HT-29 (cell line): ENCODE measurements around the gene METTL27. TPM values are rescaled to one million over a fixed set of nuclear protein-coding genes. Genes with fewer than 3 reads are reported as not detected.
"Not testable (repeated sequence)": the region's sequence is repeated elsewhere in the genome, so short reads cannot be mapped to it uniquely, and the experiment has no call there.

ENCODE experiments used
- DNase-seq: peaks from one replicate; pipeline ENCODE4 v3.0.0-alpha.2; 2015; ENCODE audit warnings: low spot score
- total RNA-seq: library from RNA; depleted of rRNA; stranded (reverse); fragments of >200 nt; shearing (Covaris generic); gene quantifications from 2 replicates; pipeline ENCODE4 v1.2.3, GENCODE V29; 2014

The METTL27 gene
- total RNA-seq, 1 experiment from 2014 or later = 7.3 TPM

DNA sequence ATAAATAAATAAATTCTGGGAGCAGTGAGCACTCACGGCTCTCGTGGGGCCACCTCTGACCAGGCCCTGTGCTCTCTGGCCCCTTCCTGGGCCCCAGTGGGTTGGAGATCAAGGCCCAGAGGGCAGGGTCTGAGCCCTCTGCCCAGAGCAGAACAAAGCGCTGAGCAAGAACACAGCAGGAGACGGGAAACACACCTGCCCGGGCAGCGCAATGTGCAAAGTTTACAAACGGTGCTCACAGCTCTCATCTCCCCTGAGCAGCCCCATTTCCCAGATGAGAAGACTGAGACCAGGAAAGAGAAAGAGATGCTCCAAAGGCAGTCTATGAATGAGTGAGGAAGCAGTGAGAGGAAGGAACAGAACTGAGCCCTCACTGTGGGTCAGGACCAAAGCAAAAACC, 3.0 kb downstream of the METTL27 start:
- DNase-seq = no peak

DNA sequence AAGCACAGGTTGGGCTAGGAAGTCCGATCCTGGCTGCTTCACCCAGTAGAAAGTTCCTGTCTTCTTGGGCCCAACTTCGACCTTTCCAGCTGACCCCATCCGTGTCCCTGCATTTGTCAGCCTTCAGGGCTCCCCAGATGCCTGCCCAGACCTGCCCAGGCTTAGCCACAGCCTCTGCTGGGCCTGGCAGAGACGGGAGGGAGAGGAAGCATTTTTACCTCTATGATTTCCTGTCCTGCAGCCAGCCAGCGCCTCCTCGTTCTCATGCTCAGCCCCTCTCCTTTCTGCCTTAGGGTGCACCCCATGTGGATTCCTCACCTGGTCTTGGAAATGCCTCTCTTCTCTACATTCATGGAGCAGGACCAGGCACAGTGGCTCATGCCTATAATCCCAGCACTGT, 3.7 kb downstream of the METTL27 start:
- DNase-seq = peak; percentile 52

DNA sequence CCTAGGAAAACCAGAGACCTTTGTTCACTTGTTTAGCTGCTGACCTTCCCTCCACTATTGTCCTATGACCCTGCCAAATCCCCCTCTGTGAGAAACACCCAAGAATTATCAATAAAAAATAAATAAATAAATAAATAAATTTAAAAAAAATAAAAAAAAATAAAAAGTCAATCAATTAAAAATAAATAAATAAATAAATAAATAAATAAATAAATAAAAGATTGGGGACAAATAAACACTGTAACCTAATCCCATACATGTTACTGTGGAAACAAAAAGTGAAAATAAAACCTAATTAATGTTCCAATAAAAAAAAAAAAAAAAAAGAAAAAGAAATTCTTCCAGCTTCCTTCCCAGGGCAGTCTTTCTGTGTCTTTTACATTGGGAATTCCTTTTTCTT, 5.1 kb downstream of the METTL27 start:
- DNase-seq = not testable (repeated sequence)

DNA sequence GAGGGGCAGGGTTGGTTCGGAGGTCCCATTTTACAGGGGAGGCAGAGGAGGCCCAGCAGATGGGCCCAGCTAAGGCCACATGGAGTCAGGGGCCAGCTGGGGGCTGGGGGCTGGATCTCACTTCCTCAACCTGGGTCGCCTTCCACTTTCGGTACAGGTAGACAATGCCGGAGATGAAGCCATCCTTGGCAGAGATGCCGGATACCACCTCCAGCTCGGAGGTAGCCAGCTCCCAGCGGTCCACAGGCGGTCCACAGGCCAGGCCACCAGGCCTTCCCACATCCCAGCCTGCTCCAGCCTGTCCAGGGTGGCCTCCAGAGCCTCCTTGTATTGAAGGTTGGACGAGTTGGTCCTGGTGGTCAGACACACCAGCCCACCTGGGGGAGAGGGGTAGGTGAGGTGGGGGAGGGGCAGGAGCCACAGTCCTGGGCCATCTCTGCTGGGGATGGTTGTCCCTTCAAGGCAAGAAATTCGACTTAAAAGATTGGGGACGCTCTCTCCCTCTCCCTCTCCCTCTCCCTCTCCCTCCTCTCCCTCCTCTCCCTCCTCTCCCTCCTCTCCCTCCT, 7.6 kb downstream of the METTL27 start:
- DNase-seq = no peak

DNA sequence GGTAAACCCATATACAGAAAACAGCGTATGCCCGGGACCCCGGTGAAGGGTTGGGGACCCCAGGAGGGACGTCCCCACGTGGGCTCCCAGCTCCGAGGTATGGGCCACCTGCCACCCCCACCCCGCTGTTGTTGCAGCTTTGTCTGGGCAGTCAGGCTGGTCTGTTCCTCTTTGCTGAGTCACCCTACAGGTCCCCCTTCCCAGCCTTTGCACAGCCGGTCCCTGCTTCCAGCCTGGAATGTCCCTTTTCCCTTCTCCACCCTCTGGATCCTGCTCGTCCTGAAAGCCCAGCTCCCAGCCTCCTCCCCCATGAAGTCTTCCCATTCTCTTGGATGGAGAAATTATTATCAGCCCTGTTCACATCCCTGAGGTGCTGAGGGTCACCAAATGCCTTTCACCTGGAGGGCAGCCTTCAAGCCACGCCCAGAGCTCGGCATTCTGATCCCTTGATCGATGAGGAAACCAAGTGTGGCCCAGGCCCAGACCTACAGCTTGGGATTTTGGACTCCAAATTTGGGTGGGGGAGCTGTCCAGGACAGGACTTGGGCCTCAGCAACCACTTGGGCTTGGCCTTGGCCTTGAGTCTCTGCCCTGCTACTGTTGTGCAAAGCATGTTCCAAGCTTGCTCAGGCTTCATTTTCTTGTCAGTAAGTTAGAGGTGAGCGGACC, 8.9 kb downstream of the METTL27 start:
- peak; percentile 94 for DNase-seq

DNA sequence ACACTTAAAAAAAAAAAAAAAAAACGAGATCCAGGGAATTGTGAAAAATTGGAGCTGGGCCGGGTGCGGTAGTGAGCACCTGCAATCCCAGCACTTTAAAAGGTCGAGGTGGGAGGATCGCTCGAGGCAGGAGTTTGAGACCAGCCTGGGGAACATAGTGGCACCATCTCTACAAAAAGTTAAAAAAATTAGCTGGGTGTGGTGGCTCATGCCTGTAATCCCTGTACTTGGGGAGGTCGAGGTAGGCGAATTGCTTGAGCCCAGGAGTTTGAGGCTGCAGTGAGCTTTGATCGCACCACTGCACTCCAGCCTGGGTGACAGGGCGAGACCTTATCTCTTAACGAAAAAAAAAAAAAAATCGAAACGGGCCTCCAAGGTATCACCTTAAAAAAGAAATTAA, 9.5 kb downstream of the METTL27 start:
- DNase-seq = no peak

DNA sequence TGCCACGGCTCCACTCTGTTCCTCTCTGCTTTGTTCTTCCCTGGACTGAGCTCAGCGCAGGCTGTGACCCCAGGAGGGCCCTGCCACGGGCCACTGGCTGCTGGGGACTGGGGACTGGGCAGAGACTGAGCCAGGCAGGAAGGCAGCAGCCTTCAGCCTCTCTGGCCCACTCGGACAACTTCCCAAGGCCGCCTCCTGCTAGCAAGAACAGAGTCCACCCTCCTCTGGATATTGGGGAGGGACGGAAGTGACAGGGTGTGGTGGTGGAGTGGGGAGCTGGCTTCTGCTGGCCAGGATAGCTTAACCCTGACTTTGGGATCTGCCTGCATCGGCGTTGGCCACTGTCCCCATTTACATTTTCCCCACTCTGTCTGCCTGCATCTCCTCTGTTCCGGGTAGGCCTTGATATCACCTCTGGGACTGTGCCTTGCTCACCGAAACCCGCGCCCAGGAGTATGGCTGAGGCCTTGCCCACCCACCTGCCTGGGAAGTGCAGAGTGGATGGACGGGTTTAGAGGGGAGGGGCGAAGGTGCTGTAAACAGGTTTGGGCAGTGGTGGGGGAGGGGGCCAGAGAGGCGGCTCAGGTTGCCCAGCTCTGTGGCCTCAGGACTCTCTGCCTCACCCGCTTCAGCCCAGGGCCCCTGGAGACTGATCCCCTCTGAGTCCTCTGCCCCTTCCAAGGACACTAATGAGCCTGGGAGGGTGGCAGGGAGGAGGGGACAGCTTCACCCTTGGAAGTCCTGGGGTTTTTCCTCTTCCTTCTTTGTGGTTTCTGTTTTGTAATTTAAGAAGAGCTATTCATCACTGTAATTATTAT, 10.3 kb downstream of the METTL27 start:
- peak; percentile 97 for DNase-seq

DNA sequence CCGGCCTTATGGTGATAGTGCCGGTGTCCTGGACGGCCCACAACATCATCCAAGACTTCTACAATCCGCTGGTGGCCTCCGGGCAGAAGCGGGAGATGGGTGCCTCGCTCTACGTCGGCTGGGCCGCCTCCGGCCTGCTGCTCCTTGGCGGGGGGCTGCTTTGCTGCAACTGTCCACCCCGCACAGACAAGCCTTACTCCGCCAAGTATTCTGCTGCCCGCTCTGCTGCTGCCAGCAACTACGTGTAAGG, 10.8 kb downstream of the METTL27 start:
- no peak for DNase-seq

DNA sequence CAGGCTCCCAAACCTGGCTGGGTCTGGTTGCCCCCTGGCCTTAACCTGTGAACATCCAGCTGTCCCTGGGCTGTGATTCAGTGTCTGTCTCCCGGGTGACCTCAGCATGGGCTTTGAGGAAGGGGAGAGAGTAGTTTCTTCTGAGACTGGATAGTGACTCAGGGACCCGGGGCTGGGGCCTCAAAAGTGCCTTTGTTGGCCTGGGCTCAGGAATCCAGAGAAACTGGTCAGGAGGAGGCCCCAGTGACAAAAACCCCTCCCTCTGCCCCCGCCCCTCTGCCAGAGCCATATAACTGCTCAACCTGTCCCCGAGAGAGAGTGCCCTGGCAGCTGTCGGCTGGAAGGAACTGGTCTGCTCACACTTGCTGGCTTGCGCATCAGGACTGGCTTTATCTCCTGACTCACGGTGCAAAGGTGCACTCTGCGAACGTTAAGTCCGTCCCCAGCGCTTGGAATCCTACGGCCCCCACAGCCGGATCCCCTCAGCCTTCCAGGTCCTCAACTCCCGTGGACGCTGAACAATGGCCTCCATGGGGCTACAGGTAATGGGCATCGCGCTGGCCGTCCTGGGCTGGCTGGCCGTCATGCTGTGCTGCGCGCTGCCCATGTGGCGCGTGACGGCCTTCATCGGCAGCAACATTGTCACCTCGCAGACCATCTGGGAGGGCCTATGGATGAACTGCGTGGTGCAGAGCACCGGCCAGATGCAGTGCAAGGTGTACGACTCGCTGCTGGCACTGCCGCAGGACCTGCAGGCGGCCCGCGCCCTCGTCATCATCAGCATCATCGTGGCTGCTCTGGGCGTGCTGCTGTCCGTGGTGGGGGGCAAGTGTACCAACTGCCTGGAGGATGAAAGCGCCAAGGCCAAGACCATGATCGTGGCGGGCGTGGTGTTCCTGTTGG, 11.4 kb downstream of the METTL27 start, which contains the start of gene CLDN4:
CLDN4 (plus strand) TSS at position 316 of the 903 bp plus-strand sequence; CDS start at position 522, 206 bp downstream.
- peak; percentile 100 for DNase-seq

DNA sequence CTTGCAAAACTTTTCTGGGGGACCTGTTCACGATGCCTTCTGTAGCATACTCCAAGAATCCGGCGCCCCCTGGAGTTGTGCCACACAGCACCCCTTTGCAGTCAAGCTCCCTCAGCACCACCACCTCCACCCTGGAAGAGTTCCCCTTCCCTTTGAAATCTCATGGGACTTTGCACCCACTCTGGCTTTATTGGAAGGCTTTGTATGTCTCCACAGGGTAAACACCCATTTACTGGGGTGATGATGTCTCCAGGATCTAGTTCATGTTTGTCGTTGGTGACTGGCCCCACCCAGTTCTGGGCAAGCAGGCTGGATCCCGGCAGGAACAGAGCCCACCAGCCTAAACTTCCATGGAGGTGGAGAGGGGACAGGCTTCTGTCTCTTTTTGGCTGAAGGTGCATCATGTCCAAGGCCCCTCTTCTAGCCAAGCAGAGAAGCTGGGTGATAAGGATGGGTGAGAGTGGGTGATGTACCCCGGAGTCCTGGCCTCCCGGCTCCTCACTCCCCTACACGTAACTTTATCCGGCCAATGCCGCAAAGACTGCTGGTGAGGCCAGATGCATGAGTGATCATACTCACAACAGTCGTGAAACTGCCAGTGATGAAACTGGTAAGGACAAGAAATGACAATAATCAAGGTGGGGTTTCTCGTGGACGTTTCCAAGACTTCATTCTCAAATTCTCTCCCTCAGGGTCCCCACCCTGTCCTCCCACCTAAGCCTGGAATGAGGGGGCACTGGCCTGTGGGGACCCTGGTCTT, 12.2 kb downstream of the METTL27 start:
- DNase-seq = peak; percentile 92

DNA sequence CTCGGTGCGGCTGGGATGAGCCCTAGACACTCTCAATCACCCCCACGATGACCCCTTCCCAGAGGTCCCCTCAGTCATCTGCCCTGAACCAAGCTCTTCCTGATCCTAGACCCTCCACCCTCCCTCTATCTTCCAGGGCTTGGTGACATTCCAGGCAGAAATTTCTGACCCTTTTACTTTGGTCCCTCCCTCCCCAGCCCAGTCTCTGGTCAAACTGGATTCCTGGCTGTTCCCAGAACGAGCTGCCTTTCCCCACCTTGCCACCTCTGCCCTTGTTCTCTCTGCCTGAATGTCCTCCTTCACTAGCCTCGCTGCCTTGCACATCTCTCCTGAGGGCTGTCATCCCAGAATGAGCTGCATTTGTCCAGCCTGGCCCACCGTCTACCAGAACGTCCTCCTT, 12.8 kb downstream of the METTL27 start:
- DNase-seq = peak; percentile 98

DNA sequence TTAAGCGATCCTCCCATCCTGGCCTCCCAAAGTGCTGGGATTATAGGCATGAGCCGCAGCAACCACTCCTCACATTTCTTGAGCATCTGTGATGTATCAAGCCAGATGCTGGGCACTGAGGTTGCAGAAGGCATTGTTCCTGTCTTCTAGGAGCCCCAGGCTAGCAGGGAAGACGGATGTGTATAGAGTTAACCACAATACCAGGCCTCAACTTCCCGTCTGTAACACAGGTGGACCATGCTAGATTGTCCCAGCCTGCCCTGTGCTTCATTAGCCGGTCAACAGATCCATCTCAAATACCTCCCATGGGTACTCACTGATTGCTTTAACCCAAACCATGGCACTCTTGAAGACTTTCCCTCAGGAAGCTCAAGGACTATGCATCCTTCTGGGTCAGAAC, 13.3 kb downstream of the METTL27 start:
- DNase-seq = no peak

DNA sequence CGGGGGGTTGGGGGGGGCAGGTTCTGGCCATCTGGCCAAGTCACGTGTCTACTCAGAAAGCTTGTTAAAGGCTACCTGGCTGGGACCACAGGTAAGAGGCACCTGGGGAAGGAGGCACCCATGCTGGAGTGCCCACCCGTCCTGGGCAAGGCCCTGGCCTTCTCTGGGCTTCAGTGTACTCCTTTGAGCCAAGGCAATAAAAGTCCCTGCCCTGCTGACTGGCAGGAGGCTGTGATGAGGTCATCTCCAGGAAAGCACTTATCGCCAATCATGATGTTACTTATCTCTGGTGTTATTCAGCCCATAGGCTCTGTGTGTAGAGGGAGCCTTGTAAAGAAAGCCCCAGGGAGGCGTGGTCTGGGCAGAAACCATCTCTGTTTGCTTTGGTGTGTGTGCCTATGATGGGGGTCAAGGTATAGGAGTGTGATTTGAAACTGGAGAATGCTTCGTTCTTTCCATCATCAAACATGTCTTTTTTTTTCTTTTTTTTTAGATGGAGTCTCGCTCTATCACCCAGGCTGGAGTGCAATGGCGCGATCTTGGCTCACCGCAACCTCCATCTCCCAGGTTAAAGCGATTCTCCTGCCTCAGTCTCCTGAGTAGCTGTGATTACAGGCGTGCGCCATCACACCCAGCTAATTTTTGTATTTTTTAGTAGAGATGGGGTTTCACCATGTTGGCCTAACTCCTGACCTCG, 14.1 kb downstream of the METTL27 start:
- DNase-seq = peak; percentile 98

DNA sequence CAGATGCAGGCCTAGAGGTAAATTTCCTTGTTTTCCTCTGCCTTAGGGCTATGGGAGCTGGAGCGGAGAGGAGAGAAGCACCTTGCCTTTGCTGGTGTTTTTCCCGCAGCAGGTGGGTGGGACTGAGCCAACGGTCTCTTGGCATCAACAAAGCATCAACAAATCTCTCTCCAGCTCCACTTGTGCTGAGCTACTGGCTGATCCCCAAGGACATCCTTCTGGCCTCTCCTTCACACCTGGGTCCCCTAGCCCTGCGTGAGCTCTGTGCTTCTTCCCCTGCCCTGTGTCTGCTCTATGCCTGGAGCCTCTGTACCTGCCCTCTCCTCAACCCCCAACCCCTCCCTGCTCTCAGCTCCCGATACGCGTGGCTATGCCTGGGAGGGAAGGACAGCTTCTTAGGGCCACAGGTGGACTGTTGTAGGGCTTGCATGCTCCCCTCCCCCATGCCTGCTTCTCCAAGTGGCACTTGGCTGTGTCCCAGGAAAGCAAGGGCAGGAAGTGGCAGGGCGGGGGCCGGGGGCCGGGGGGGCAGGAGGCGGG, 14.7 kb downstream of the METTL27 start:
- DNase-seq = peak; percentile 99

DNA sequence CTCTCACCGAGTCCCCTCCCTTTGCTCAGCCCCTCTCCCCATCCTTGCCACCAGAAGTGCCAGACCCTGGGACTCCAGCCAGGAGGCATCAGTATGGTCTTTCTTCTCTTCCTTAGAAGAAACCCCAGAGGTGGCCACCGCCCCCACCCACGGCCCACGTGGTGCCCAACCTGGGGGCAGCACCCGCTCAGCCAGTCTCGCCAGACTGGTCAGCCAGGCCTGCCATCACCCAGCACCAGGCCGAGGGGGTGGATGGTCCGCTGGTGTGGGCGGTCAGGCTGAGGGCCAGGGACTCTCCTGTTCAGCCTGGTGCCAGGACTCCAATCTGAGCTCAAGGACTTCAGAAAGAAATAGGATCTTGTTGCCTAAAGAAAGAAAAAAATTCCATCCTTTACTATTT, 17.3 kb downstream of the METTL27 start:
- DNase-seq = peak; percentile 48

DNA sequence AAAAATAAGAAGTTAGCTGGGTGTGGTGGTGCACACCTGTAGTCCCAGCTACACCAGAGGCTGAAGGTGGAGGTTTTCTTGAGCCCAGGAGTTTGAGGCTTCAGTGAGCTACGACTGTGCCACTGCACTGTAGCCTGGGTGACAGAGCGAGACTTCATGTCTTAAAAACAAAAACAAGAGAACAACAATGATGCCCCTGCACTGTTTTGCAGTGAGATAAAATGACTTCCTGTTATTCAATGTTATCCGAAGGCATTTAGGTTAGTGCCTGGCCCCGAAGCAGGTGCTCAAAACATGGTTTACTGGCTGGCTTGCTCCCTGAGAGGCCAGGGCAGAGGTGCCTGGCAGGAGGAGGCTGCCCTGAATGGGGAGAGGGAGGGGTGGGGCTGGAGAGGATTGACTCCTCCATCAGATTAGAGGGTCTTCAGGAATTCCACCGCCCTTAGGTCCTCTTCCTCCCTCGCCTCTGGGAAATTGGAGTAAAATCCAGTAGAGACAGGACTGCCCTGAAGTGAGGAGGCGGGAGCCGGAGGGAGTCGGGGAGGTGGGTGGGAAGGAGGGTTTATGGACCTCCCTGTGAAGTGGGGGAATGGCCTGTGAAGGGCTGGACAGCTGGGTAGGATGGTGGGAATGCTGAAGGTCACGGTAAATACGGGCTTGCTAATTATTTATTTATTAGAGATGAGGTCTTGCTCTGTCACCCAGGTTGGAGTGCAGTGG, 18.3 kb downstream of the METTL27 start:
- DNase-seq = no peak

DNA sequence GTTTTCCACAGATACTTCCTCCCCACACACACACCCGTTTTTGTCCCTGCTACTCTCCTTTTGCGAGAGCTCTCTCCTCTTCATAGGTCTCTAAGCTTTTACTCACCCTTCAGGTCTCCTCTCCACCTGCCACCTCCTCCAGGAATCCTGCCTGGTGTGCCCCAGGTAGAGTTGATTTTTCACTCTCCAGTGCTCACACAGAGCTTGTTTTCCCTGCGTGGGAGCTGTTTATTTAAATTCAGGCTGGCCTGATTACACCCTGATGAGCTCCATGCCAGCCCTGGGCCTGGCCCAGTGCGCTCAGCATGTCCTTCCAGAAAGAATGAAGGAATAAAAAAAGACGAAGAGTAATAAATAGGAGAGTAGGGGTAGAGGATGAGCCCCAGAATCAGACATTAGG, 19.1 kb downstream of the METTL27 start:
- DNase-seq = no peak

DNA sequence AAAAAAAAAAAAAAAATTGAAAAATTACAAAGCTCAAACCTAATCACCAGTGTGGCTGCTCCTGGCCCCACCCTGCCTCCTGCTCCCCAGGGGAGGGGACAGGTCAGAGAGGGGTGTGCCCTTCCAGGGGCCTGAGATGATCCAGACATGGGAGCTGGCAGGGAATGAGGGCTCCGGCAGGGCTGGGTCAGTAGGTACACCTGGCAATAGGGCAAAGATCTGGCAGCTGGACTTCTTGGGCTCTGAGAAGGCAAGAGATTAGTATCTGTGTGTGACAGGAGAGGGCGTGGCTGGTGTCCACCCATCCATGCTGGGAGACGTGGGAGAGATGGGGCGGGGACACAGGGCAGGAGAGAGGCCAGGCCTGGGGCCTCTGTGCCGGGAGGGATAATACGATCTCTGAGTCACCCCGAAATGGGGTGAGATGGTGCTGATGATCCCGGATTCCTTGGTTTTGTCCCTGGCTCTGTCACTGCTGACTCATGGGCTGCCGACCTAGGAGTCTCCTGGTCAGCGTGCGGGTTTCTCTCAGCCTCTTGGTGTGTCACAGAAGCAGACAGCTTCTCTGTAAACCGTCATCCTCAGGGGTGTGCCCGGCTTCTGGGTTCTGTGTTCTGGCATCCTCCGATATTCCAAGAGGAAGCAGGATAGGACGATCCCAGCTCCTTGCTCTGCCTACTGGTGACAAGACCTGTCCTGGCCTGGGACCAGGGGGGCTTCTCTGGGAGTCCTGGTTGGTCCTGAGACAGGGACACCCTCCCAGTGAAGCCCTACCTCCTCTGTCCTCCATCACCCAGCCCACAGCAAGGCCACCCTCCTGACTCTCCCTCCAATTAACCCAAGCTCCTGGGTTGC, 19.8 kb downstream of the METTL27 start:
- peak; percentile 96 for DNase-seq
